Caco-2 (cell line): ENCODE results near the gene CGNL1. TPM values are rescaled to one million over a fixed set of nuclear protein-coding genes. Genes with fewer than 3 reads are reported as not detected.

Experiments used
- BruUV-seq: library from RNA; stranded (reverse); fragments of 400-500 nt; replicated peaks from 2 replicates; lab custom pipeline; 2021; lab: Mats Ljungman, UMichigan
- CTCF ChIA-PET: fragments of 300-600 bp; sonication (Branson Sonifier 250); formaldehyde crosslinking; loops from one replicate; lab custom pipeline; 2022; ENCODE audit warnings: antibody characterized with exemption; lab: Charles Lee
- POLR2A ChIA-PET: fragments of 300-600 bp; sonication (Branson Sonifier 250); formaldehyde crosslinking; loops from one replicate; lab custom pipeline; 2022; ENCODE audit warnings: antibody characterized with exemption; lab: Charles Lee
- DNase-seq, 2 experiments: peaks; one replicate each; pipeline versions ENCODE4 v3.0.0 to v3.0.0-alpha.2; 2020 to 2022
- H3K27me3 ChIP-seq: replicated peaks from 2 replicates; pipeline ENCODE4 v1.6.0; 2011; ENCODE audit warnings: low read length; ENCODE audit not compliant: control insufficient read depth, insufficient read depth
- H3K36me3 ChIP-seq: 2 replicates; pipeline ENCODE4 v1.5.1; 2011; ENCODE audit warnings: low read length; ENCODE audit not compliant: control insufficient read depth, insufficient read depth
- H3K4me1 ChIP-seq: fragments of 250-450 bp; sonication (Bioruptor Pico); 2 replicates; pipeline ENCODE4 v1.5.1; 2020; ENCODE audit warnings: mild to moderate bottlenecking
- H3K4me3 ChIP-seq: 2 replicates; pipeline ENCODE4 v1.5.1; 2011; ENCODE audit warnings: low read depth, mild to moderate bottlenecking, control low read depth, low read length
- H3K9me3 ChIP-seq: fragments of 250-450 bp; sonication (Bioruptor Pico); 2 replicates; pipeline ENCODE4 v1.5.1; 2020; ENCODE audit warnings: mild to moderate bottlenecking, moderate library complexity
- H3K27ac Mint-ChIP-seq: one replicate; pipeline ENCODE4 v1.8.0; 2022; ENCODE audit warnings: mixed read lengths; ENCODE audit not compliant: unreplicated experiment
- H3K27me3 Mint-ChIP-seq: one replicate; pipeline ENCODE4 v1.8.0; 2022; ENCODE audit warnings: mixed read lengths; ENCODE audit not compliant: insufficient read depth, unreplicated experiment
- H3K36me3 Mint-ChIP-seq: one replicate; pipeline ENCODE4 v1.8.0; 2022; ENCODE audit warnings: mild to moderate bottlenecking, mixed read lengths; ENCODE audit not compliant: insufficient read depth, unreplicated experiment
- H3K4me1 Mint-ChIP-seq: one replicate; pipeline ENCODE4 v1.8.0; 2022; ENCODE audit warnings: low read depth, mixed read lengths; ENCODE audit not compliant: unreplicated experiment
- H3K4me3 Mint-ChIP-seq: one replicate; pipeline ENCODE4 v1.8.0; 2022; ENCODE audit warnings: mild to moderate bottlenecking, moderate library complexity, mixed read lengths; ENCODE audit not compliant: unreplicated experiment
- H3K9me3 Mint-ChIP-seq: one replicate; pipeline ENCODE4 v1.8.0; 2022; ENCODE audit warnings: mixed read lengths; ENCODE audit not compliant: unreplicated experiment
- intact Hi-C: fragments of 100-400 bp; cut with micrococcal nuclease; formaldehyde crosslinking; loops from one replicate; pipeline ENCODE4 v1.10.0; 2022; ENCODE audit not compliant: unreplicated experiment
- total RNA-seq: library from RNA; stranded (reverse); gene quantifications from 2 replicates; pipeline ENCODE4 v1.2.3, GENCODE V29; 2022
- TF ChIP-seq, protein P1 (sequence below), 2 experiments: fragments of 200-600 bp in 1 of 2; IDR thresholded peaks; 1 replicate in 1 of 2; 2 replicates in 1 of 2; pipeline versions ENCODE4 v1.5.1 to v1.8.0; 2011 to 2022; ENCODE audit warnings: antibody characterized with exemption in 1 of 2, control low read depth in 1 of 2, inconsistent platforms in 1 of 2, low read depth in 1 of 2, low read length in 1 of 2, mild to moderate bottlenecking in 1 of 2, moderate library complexity in 1 of 2; ENCODE audit not compliant: insufficient read depth in 1 of 2, severe bottlenecking in 1 of 2, unreplicated experiment in 1 of 2

CGNL1 gene
- total RNA-seq, 1 experiment from 2014 or later, result 8.3 TPM

DNA sequence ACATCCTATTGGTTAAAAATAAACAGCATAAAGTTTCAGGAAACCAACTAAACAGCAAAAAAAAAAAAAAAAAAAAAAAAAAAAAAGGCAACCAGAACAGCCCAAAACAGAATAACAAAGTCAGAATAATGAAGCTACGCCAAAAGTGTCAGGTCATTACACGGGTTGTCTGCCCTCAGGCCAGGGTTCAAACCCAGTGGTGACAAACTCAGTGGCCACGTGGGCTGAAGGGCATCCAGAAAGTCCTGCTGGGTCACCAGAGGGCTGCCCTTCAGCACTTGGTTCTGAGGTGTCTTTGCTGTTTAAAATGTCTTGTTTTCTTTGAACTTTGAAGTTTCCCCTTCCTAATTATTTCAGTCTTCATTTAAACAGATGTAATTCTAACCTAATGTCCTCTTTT, 61.3 kb downstream of the CGNL1 start:
- peaks cover 7% of the 10 kb centered on the region for H3K4me1 Mint-ChIP-seq
- H3K36me3 Mint-ChIP-seq, result no peaks in the 10 kb centered on the region
- H3K4me3 ChIP-seq, result no peak overlapping the region
- H3K27me3 Mint-ChIP-seq, result no peaks in the 10 kb centered on the region
- ChIA-PET CTCF (no interaction called here), POLR2A (no interaction called here)
- no peak for DNase-seq
- BruUV-seq, result no TSS peak
- H3K27ac Mint-ChIP-seq, result no peak overlapping the region
- intact Hi-C loops, result no loop called here
- TF ChIP-seq, protein P1, sequence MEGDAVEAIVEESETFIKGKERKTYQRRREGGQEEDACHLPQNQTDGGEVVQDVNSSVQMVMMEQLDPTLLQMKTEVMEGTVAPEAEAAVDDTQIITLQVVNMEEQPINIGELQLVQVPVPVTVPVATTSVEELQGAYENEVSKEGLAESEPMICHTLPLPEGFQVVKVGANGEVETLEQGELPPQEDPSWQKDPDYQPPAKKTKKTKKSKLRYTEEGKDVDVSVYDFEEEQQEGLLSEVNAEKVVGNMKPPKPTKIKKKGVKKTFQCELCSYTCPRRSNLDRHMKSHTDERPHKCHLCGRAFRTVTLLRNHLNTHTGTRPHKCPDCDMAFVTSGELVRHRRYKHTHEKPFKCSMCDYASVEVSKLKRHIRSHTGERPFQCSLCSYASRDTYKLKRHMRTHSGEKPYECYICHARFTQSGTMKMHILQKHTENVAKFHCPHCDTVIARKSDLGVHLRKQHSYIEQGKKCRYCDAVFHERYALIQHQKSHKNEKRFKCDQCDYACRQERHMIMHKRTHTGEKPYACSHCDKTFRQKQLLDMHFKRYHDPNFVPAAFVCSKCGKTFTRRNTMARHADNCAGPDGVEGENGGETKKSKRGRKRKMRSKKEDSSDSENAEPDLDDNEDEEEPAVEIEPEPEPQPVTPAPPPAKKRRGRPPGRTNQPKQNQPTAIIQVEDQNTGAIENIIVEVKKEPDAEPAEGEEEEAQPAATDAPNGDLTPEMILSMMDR (IDR thresholded peaks at IDR 0.05; ENCODE audit: insufficient read depth in 1 of 2, low read depth in 1 of 2, low read length in 1 of 2, severe bottlenecking in 1 of 2, unreplicated experiment in 1 of 2), result no peak
- no peak overlapping the region for H3K4me3 Mint-ChIP-seq
- H3K9me3 Mint-ChIP-seq, result no peaks in the 10 kb centered on the region
- no peaks in the 10 kb centered on the region for H3K9me3 ChIP-seq
- no peaks in the 10 kb centered on the region for H3K27me3 ChIP-seq
- H3K4me1 ChIP-seq, result peaks cover 12% of the 10 kb centered on the region; the same call in 1 of the 2 replicates
- no peaks in the 10 kb centered on the region for H3K36me3 ChIP-seq

- intact Hi-C loops, result no loop called here
- Mint-ChIP-seq H3K4me1 (peaks cover 7% of the 10 kb centered on the region), H3K4me3 (no peak overlapping the region), H3K27ac (no peak overlapping the region), H3K27me3 (no peaks in the 10 kb centered on the region), H3K36me3 (no peaks in the 10 kb centered on the region), H3K9me3 (no peaks in the 10 kb centered on the region)
- BruUV-seq, result no TSS peak
- H3K36me3 ChIP-seq, result no peaks in the 10 kb centered on the region
- TF ChIP-seq, protein P1 (IDR thresholded peaks at IDR 0.05; ENCODE audit: insufficient read depth in 1 of 2, low read depth in 1 of 2, low read length in 1 of 2, severe bottlenecking in 1 of 2, unreplicated experiment in 1 of 2), result no peak
- POLR2A ChIA-PET, result no interaction called here
- no peak for DNase-seq
- H3K27me3 ChIP-seq, result no peaks in the 10 kb centered on the region
- no peaks in the 10 kb centered on the region for H3K9me3 ChIP-seq
- CTCF ChIA-PET, result no interaction called here
- H3K4me3 ChIP-seq, result no peak overlapping the region
- H3K4me1 ChIP-seq, result peaks cover 12% of the 10 kb centered on the region; the same call in 1 of the 2 replicates
These were observed 61.9 kb downstream of the CGNL1 start for GRCh38 chr15:57438166-57438565.

- Histone ChIP-seq H3K9me3 (no peaks in the 10 kb centered on the region), H3K27me3 (no peaks in the 10 kb centered on the region), H3K36me3 (no peaks in the 10 kb centered on the region), H3K4me1 (peaks cover 12% of the 10 kb centered on the region; the same call in 1 of the 2 replicates), H3K4me3 (no peak overlapping the region)
- ChIA-PET CTCF (no interaction called here), POLR2A (no interaction called here)
- no peak overlapping the region for H3K27ac Mint-ChIP-seq
- H3K36me3 Mint-ChIP-seq, result peaks cover 5% of the 10 kb centered on the region
- no peaks in the 10 kb centered on the region for H3K27me3 Mint-ChIP-seq
- BruUV-seq, result no TSS peak
- no peak for DNase-seq
- H3K4me3 Mint-ChIP-seq, result no peak overlapping the region
- intact Hi-C loops, result no loop called here
- H3K9me3 Mint-ChIP-seq, result no peaks in the 10 kb centered on the region
- peaks cover 9% of the 10 kb centered on the region for H3K4me1 Mint-ChIP-seq
- TF ChIP-seq, protein P1 (IDR thresholded peaks at IDR 0.05; ENCODE audit: insufficient read depth in 1 of 2, low read depth in 1 of 2, low read length in 1 of 2, severe bottlenecking in 1 of 2, unreplicated experiment in 1 of 2), result no peak
These were observed 63.1 kb downstream of the CGNL1 start for GRCh38 chr15:57439128-57440027.
